ENCODE results near the gene FBXO21. TPM values are rescaled to one million over a fixed set of nuclear protein-coding genes. Genes with fewer than 3 reads are reported as not detected.

Gene FBXO21
- total RNA-seq, 1 experiment from 2014 or later: 32.4 TPM

GRCh38 chr12:117162167-117162539 is 28.1 kb downstream of the FBXO21 start:
- ChIA-PET CTCF (no interaction called here), POLR2A (ENCODE audit: unreplicated experiment) (no interaction called here)
- DNase-seq: no peak
- no peak overlapping the region for H3K27ac ChIP-seq
- no peaks in the 10 kb centered on the region for H4K20me1 ChIP-seq (ENCODE audit: insufficient read depth)
- no peaks in the 10 kb centered on the region for H3K4me1 ChIP-seq (replicated peaks; ENCODE audit: insufficient read depth)
- H3K27me3 ChIP-seq (ENCODE audit: insufficient read depth, low read depth): no peaks in the 10 kb centered on the region
- H3K4me2 ChIP-seq: no peak overlapping the region
- no peaks in the 10 kb centered on the region; the same call in 1 of the 2 replicates for H3K36me3 ChIP-seq (ENCODE audit: low read depth)
- no peaks in the 10 kb centered on the region for H3K9me2 ChIP-seq (ENCODE audit: insufficient read depth)
- H3K9me3 ChIP-seq (ENCODE audit: insufficient read depth, low read depth): no peaks in the 10 kb centered on the region
- no peaks in the 10 kb centered on the region for H3K79me2 ChIP-seq (ENCODE audit: low read depth)
- H2AFZ ChIP-seq: no peak overlapping the region
- intact Hi-C loops (cut with micrococcal nuclease; ENCODE audit: unreplicated experiment): no loop called here
- no peak overlapping the region for H3K4me3 ChIP-seq
- TF ChIP-seq, protein P1, sequence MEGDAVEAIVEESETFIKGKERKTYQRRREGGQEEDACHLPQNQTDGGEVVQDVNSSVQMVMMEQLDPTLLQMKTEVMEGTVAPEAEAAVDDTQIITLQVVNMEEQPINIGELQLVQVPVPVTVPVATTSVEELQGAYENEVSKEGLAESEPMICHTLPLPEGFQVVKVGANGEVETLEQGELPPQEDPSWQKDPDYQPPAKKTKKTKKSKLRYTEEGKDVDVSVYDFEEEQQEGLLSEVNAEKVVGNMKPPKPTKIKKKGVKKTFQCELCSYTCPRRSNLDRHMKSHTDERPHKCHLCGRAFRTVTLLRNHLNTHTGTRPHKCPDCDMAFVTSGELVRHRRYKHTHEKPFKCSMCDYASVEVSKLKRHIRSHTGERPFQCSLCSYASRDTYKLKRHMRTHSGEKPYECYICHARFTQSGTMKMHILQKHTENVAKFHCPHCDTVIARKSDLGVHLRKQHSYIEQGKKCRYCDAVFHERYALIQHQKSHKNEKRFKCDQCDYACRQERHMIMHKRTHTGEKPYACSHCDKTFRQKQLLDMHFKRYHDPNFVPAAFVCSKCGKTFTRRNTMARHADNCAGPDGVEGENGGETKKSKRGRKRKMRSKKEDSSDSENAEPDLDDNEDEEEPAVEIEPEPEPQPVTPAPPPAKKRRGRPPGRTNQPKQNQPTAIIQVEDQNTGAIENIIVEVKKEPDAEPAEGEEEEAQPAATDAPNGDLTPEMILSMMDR (conservative IDR thresholded peaks at IDR 0.05): no peak
- TF ChIP-seq EZH2 (IDR thresholded peaks at IDR 0.05; ENCODE audit: low read depth): no peak
- BruUV-seq (replicated peaks): no TSS peak
- no peaks in the 10 kb centered on the region for H3F3A ChIP-seq (ENCODE audit: insufficient read depth, low read depth)

- no peaks in the 10 kb centered on the region for H3K9me3 ChIP-seq (ENCODE audit: insufficient read depth, low read depth)
- CTCF ChIA-PET: no interaction called here
Measured at GRCh38 chr12:117161460-117162166, 28.7 kb downstream of the FBXO21 start.

DNA sequence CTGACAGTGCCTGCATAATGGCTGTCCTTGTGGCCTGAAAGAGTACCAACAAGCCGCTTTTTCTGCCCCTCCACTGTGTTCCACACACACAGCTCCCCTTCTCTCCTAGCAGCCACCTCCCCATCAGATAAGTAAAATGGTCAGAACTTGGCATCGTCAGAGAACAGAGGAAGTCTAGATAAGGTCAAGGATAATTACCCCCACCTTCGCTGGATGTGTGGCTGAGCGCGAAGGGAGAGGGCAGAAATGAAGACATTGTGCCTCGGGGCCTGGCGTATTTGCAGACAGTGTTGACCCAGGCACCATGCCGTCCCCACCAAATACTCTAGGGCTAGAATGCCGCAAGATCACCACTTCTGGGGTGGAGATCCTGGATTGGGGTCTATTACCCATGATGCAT is 30.6 kb downstream of the FBXO21 start:
- no peak for DNase-seq
- TF ChIP-seq, protein P1 (conservative IDR thresholded peaks at IDR 0.05): no peak
- TF ChIP-seq EZH2 (IDR thresholded peaks at IDR 0.05; ENCODE audit: low read depth): no peak
- Histone ChIP-seq H3K4me1 (replicated peaks; ENCODE audit: insufficient read depth) (no peaks in the 10 kb centered on the region), H3K4me2 (no peak overlapping the region), H4K20me1 (ENCODE audit: insufficient read depth) (no peaks in the 10 kb centered on the region), H3K9me3 (ENCODE audit: insufficient read depth, low read depth) (no peaks in the 10 kb centered on the region), H3K79me2 (ENCODE audit: low read depth) (no peaks in the 10 kb centered on the region), H3K36me3 (ENCODE audit: low read depth) (peaks cover 14% of the 10 kb centered on the region; the same call in 1 of the 2 replicates), H3K27ac (no peak overlapping the region), H3K27me3 (ENCODE audit: insufficient read depth, low read depth) (no peaks in the 10 kb centered on the region), H3F3A (ENCODE audit: insufficient read depth, low read depth) (peaks cover 7% of the 10 kb centered on the region; the same call in 1 of the 2 replicates), H2AFZ (no peak overlapping the region), H3K9me2 (ENCODE audit: insufficient read depth) (no peaks in the 10 kb centered on the region), H3K4me3 (no peak overlapping the region)
- BruUV-seq (replicated peaks): no TSS peak
- intact Hi-C loops (cut with micrococcal nuclease; ENCODE audit: unreplicated experiment): no loop called here
- ChIA-PET CTCF (no interaction called here), POLR2A (ENCODE audit: unreplicated experiment) (no interaction called here)

More at GRCh38 chr12:117161460-117162166, 28.7 kb downstream of the FBXO21 start:
- no peak for TF ChIP-seq EZH2 (IDR thresholded peaks at IDR 0.05; ENCODE audit: low read depth)
- TF ChIP-seq, protein P1 (conservative IDR thresholded peaks at IDR 0.05): no peak
- Histone ChIP-seq H3K4me3 (no peak overlapping the region), H3K4me1 (replicated peaks; ENCODE audit: insufficient read depth) (no peaks in the 10 kb centered on the region), H3K9me2 (ENCODE audit: insufficient read depth) (no peaks in the 10 kb centered on the region), H3K4me2 (no peak overlapping the region), H3K79me2 (ENCODE audit: low read depth) (no peaks in the 10 kb centered on the region), H3F3A (ENCODE audit: insufficient read depth, low read depth) (no peaks in the 10 kb centered on the region), H3K27ac (no peak overlapping the region), H3K27me3 (ENCODE audit: insufficient read depth, low read depth) (no peaks in the 10 kb centered on the region), H2AFZ (no peak overlapping the region), H3K36me3 (ENCODE audit: low read depth) (no peaks in the 10 kb centered on the region; the same call in 1 of the 2 replicates), H4K20me1 (ENCODE audit: insufficient read depth) (no peaks in the 10 kb centered on the region)
- intact Hi-C loops (cut with micrococcal nuclease; ENCODE audit: unreplicated experiment): no loop called here
- no TSS peak for BruUV-seq (replicated peaks)
- POLR2A ChIA-PET (ENCODE audit: unreplicated experiment): no interaction called here
- DNase-seq: no peak

Data from PC-9 (cell line).